CD14-positive monocyte (primary cell): Measurements from ENCODE around the gene LSM4. TPM values are rescaled to one million over a fixed set of nuclear protein-coding genes. Genes with fewer than 3 reads are reported as not detected.

Source experiments
- DNase-seq, 3 donors: peaks; one replicate each; pipeline ENCODE4 v3.0.0-alpha.2; 2011 to 2022
- H2AFZ ChIP-seq: 2 replicates; pipeline ENCODE4 v1.6.0; 2012; ENCODE audit warnings: mild to moderate bottlenecking, low read depth, low read length, inconsistent platforms; ENCODE audit not compliant: insufficient read depth, poor library complexity, severe bottlenecking
- H3K27ac ChIP-seq, 2 donors: 1 replicate in 1 of 2; 2 replicates in 1 of 2; pipeline ENCODE4 v1.5.1; 2012 to 2013; ENCODE audit warnings: low read length in 2 of 2, control low read depth in 1 of 2, inconsistent platforms in 1 of 2, low read depth in 1 of 2, mild to moderate bottlenecking in 1 of 2
- H3K27me3 ChIP-seq, 2 donors: one replicate each; pipeline versions ENCODE4 v1.6.0 to v1.6.1; 2011 to 2013; ENCODE audit warnings: low read length in 2 of 2; ENCODE audit not compliant: control insufficient read depth in 2 of 2, insufficient read depth in 2 of 2
- H3K36me3 ChIP-seq, 2 donors: replicated peaks in 1 of 2; 1 replicate in 1 of 2; 2 replicates in 1 of 2; pipeline versions ENCODE4 v1.5.1 to v1.6.1; 2012 to 2013; ENCODE audit warnings: low read length in 2 of 2, control low read depth in 1 of 2, inconsistent platforms in 1 of 2, mild to moderate bottlenecking in 1 of 2; ENCODE audit not compliant: insufficient read depth in 2 of 2, control insufficient read depth in 1 of 2
- H3K4me1 ChIP-seq, 2 donors: 1 replicate in 1 of 2; 2 replicates in 1 of 2; pipeline versions ENCODE4 v1.5.1 to v1.6.1; 2012 to 2013; ENCODE audit warnings: low read length in 2 of 2, control low read depth in 1 of 2, inconsistent platforms in 1 of 2, mild to moderate bottlenecking in 1 of 2, moderate library complexity in 1 of 2; ENCODE audit not compliant: insufficient read depth in 2 of 2, control insufficient read depth in 1 of 2
- H3K4me2 ChIP-seq: replicated peaks from 2 replicates; pipeline ENCODE3; 2012; ENCODE audit warnings: low read length, moderate library complexity, mild to moderate bottlenecking; ENCODE audit not compliant: poor library complexity, severe bottlenecking; ENCODE audit errors: extremely low read depth
- H3K4me3 ChIP-seq, 3 experiments: fragments of 200-600 bp in 1 of 3; sonication (generic) in 1 of 3; replicated peaks in 1 of 3; 1 replicate in 2 of 3; 2 replicates in 1 of 3; pipeline ENCODE4 v1.5.1; 2011 to 2013; ENCODE audit warnings: low read length in 3 of 3, mild to moderate bottlenecking in 3 of 3, control low read depth in 2 of 3, low read depth in 2 of 3, inconsistent platforms in 1 of 3, moderate library complexity in 1 of 3
- H3K79me2 ChIP-seq: 2 replicates; pipeline ENCODE4 v1.6.0; 2012; ENCODE audit warnings: mild to moderate bottlenecking, control low read depth, inconsistent platforms, low read length, moderate library complexity; ENCODE audit not compliant: insufficient read depth
- H3K9ac ChIP-seq: 2 replicates; pipeline ENCODE4 v1.6.0; 2017; ENCODE audit warnings: low read length, mild to moderate bottlenecking; ENCODE audit not compliant: insufficient read depth, poor library complexity, severe bottlenecking
- H3K9me3 ChIP-seq, 2 donors: replicated peaks in 1 of 2; 1 replicate in 1 of 2; 2 replicates in 1 of 2; pipeline versions ENCODE4 v1.5.1 to v1.6.1; 2012 to 2013; ENCODE audit warnings: low read length in 2 of 2, control low read depth in 1 of 2; ENCODE audit not compliant: control insufficient read depth in 1 of 2, insufficient read depth in 1 of 2
- H4K20me1 ChIP-seq: 2 replicates; pipeline ENCODE4 v1.6.0; 2012; ENCODE audit warnings: mild to moderate bottlenecking, low read length, control low read depth, moderate library complexity; ENCODE audit not compliant: insufficient read depth
- H3K27ac Mint-ChIP-seq, 7 donors: one replicate each; pipeline ENCODE4 v1.8.0; 2020; ENCODE audit warnings: mild to moderate bottlenecking in 7 of 7, mixed read lengths in 7 of 7, moderate library complexity in 6 of 7, inconsistent platforms in 2 of 7
- H3K27me3 Mint-ChIP-seq, 3 donors: one replicate each; pipeline ENCODE4 v1.8.0; 2021 to 2022; ENCODE audit warnings: low read depth in 3 of 3, mild to moderate bottlenecking in 3 of 3, mixed read lengths in 3 of 3, moderate library complexity in 3 of 3, inconsistent platforms in 1 of 3
- H3K36me3 Mint-ChIP-seq, 2 donors: one replicate each; pipeline ENCODE4 v1.8.0; 2020; ENCODE audit warnings: mixed read lengths in 2 of 2, inconsistent platforms in 1 of 2, mild to moderate bottlenecking in 1 of 2
- H3K4me1 Mint-ChIP-seq: one replicate; pipeline ENCODE4 v1.8.0; 2020; ENCODE audit warnings: mild to moderate bottlenecking, mixed read lengths
- H3K4me3 Mint-ChIP-seq, 2 donors: one replicate each; pipeline ENCODE4 v1.8.0; 2020; ENCODE audit warnings: mild to moderate bottlenecking in 2 of 2, mixed read lengths in 2 of 2, moderate library complexity in 1 of 2
- H3K9me3 Mint-ChIP-seq, 7 donors: one replicate each; pipeline ENCODE4 v1.8.0; 2020 to 2022; ENCODE audit warnings: mixed read lengths in 7 of 7, mild to moderate bottlenecking in 6 of 7, moderate library complexity in 6 of 7, inconsistent platforms in 2 of 7
- CTCF ChIP-seq: fragments of 200-600 bp; IDR thresholded peaks from one replicate; pipeline ENCODE4 v1.8.0; 2022; ENCODE audit warnings: antibody characterized with exemption, mild to moderate bottlenecking
- WGBS: methylation state at CpG from one replicate; pipeline ENCODE4 v1.1.5; 2013; ENCODE audit warnings: missing lambda C conversion rate; ENCODE audit not compliant: insufficient coverage; 5-methylcytosine and 5-hydroxymethylcytosine counted together
- intact Hi-C, 2 donors: fragments of 100-400 bp; cut with micrococcal nuclease; formaldehyde crosslinking; loops; one replicate each; pipeline versions ENCODE4 v1.15.0 to v1.15.1; 2023
- polyA plus RNA-seq, 3 donors: library from polyadenylated mRNA; depleted of rRNA in 1 of 3; unstranded in 2 of 3; stranded (reverse) in 1 of 3; fragments of 300-500 nt in 2 of 3; fragments of >200 nt in 1 of 3; fragmentation: Illumina TruSeq in 2 of 3; gene quantifications; 1 replicate in 2 of 3; 2 replicates in 1 of 3; pipeline ENCODE4 v1.2.3, GENCODE V29; 2012 to 2021

Gene LSM4
- polyA plus RNA-seq, 3 donors = 66.5 to 143 (median 97.0) TPM

GRCh38 chr19:18301718-18302111 lies 21.2 kb downstream of the LSM4 start:
- TF ChIP-seq CTCF = no peak
- DNase-seq = no peak
- peaks cover 50 to 57% of the 10 kb centered on the region in 2 donors for H3K4me1 ChIP-seq
- H3K79me2 ChIP-seq = no peaks in the 10 kb centered on the region
- H3K9ac ChIP-seq = no peak overlapping the region
- H3K4me1 Mint-ChIP-seq = peaks cover 47% of the 10 kb centered on the region
- WGBS = no CpG with 5 or more reads among the region's 4 CpGs
- no peaks in the 10 kb centered on the region for H3K9me3 ChIP-seq
- H3K27ac ChIP-seq = peak overlapping the region in 1 of 2 donors; percentile 43
- no peak overlapping the region for H2AFZ ChIP-seq
- no peaks in the 10 kb centered on the region for H3K27me3 ChIP-seq
- no peak overlapping the region for H3K4me3 Mint-ChIP-seq
- intact Hi-C loops = loop anchor here in 1 of 2 donors (1.0 kb wide), 1 partner anchor 10 kb away; no protein-coding TSS in a partner anchor
- H3K4me3 ChIP-seq = no peak overlapping the region
- peaks cover 5 to 6% of the 10 kb centered on the region in 2 donors for H3K36me3 ChIP-seq
- peaks cover 0 to 5% (median 0%) of the 10 kb centered on the region in 3 donors for H3K27me3 Mint-ChIP-seq
- H3K36me3 Mint-ChIP-seq = peaks cover 1 to 4% of the 10 kb centered on the region in 2 donors
- no peak overlapping the region for H3K4me2 ChIP-seq
- peak overlapping the region in 4 of 7 donors; percentile 28 to 41 (median 36) for H3K27ac Mint-ChIP-seq
- no peaks in the 10 kb centered on the region for H4K20me1 ChIP-seq
- peaks cover 0 to 3% (median 0%) of the 10 kb centered on the region in 7 donors for H3K9me3 Mint-ChIP-seq

- peaks cover 0 to 3% of the 10 kb centered on the region in 2 donors for H3K36me3 Mint-ChIP-seq
- H3K4me3 ChIP-seq = no peak overlapping the region
- H2AFZ ChIP-seq = no peak overlapping the region
- peak overlapping the region; percentile 22 for H3K4me2 ChIP-seq
- H3K9me3 Mint-ChIP-seq = peaks cover 0 to 3% (median 0%) of the 10 kb centered on the region in 7 donors
- intact Hi-C loops = loop anchor here in 1 of 2 donors (1.0 kb wide), 1 partner anchor 10 kb away; no protein-coding TSS in a partner anchor
- H3K27ac Mint-ChIP-seq = peak overlapping the region; percentile 24 to 86 (median 66)
- H3K27me3 Mint-ChIP-seq = peaks cover 0 to 5% (median 0%) of the 10 kb centered on the region in 3 donors
- no peaks in the 10 kb centered on the region for H3K9me3 ChIP-seq
- H4K20me1 ChIP-seq = no peaks in the 10 kb centered on the region
- no peaks in the 10 kb centered on the region for H3K27me3 ChIP-seq
- H3K9ac ChIP-seq = peak overlapping the region; percentile 4
- peaks cover 50 to 57% of the 10 kb centered on the region in 2 donors for H3K4me1 ChIP-seq
- no peak for TF ChIP-seq CTCF
- peaks cover 47% of the 10 kb centered on the region for H3K4me1 Mint-ChIP-seq
- peak overlapping the region; percentile 39 to 42 for H3K4me3 Mint-ChIP-seq
- H3K36me3 ChIP-seq = peaks cover 2% of the 10 kb centered on the region in 2 donors
- peak; percentile 67 to 72 (median 70) for DNase-seq
- no peaks in the 10 kb centered on the region for H3K79me2 ChIP-seq
- peak overlapping the region; percentile 37 to 43 for H3K27ac ChIP-seq
- WGBS = 39% methylated on average over 14 of the region's 18 CpGs
Measured at GRCh38 chr19:18300930-18301717, 21.8 kb downstream of the LSM4 start.
